Fibroblast of lung (primary cell): ENCODE measurements around the gene VIPR2. TPM values are rescaled to one million over a fixed set of nuclear protein-coding genes. Genes with fewer than 3 reads are reported as not detected.

Experiments used
- DNase-seq, 2 donors: peaks; one replicate each; pipeline versions ENCODE4 v3.0.0 to v3.0.0-alpha.2; 2010; ENCODE audit warnings: low read depth in 2 of 2
- H2AFZ ChIP-seq: 2 replicates; pipeline ENCODE4 v1.5.1; 2012; ENCODE audit warnings: low read length, control low read depth, inconsistent platforms
- H3K27ac ChIP-seq: 2 replicates; pipeline ENCODE4 v1.5.1; 2011; ENCODE audit warnings: low read length, control low read depth; ENCODE audit not compliant: insufficient read depth
- H3K27me3 ChIP-seq: 2 replicates; pipeline ENCODE4 v1.5.1; 2011; ENCODE audit warnings: mild to moderate bottlenecking, low read length; ENCODE audit not compliant: control insufficient read depth, insufficient read depth
- H3K36me3 ChIP-seq: 2 replicates; pipeline ENCODE4 v1.5.1; 2011; ENCODE audit warnings: low read length; ENCODE audit not compliant: control insufficient read depth, insufficient read depth
- H3K4me1 ChIP-seq: 2 replicates; pipeline ENCODE4 v1.5.1; 2011; ENCODE audit warnings: low read length; ENCODE audit not compliant: control insufficient read depth, insufficient read depth; ENCODE audit errors: extremely low read depth
- H3K4me2 ChIP-seq: 2 replicates; pipeline ENCODE4 v1.5.1; 2011; ENCODE audit warnings: low read length, control low read depth; ENCODE audit not compliant: insufficient read depth; ENCODE audit errors: extremely low read depth
- H3K4me3 ChIP-seq, 4 experiments: fragments of 200-600 bp in 1 of 4; sonication (generic) in 1 of 4; replicated peaks in 1 of 4; 2 replicates each; pipeline ENCODE4 v1.5.1; 2011 to 2016; ENCODE audit warnings: low read length in 4 of 4, low read depth in 3 of 4, mild to moderate bottlenecking in 3 of 4, control low read depth in 2 of 4, inconsistent platforms in 1 of 4, mixed read lengths in 1 of 4; ENCODE audit not compliant: insufficient read depth in 1 of 4; ENCODE audit errors: control extremely low read depth in 1 of 4
- H3K79me2 ChIP-seq: 2 replicates; pipeline ENCODE4 v1.5.1; 2012; ENCODE audit warnings: mild to moderate bottlenecking, low read length, inconsistent platforms; ENCODE audit not compliant: control insufficient read depth, insufficient read depth
- H3K9ac ChIP-seq: 2 replicates; pipeline ENCODE4 v1.5.1; 2011; ENCODE audit warnings: mild to moderate bottlenecking, low read length, control low read depth; ENCODE audit not compliant: insufficient read depth
- H3K9me3 ChIP-seq: 2 replicates; pipeline ENCODE4 v1.5.1; 2012; ENCODE audit warnings: low read depth, low read length; ENCODE audit not compliant: control insufficient read depth, insufficient read depth
- H4K20me1 ChIP-seq: 2 replicates; pipeline ENCODE4 v1.5.1; 2011; ENCODE audit warnings: low read length; ENCODE audit not compliant: control insufficient read depth, insufficient read depth; ENCODE audit errors: extremely low read depth
- CTCF ChIP-seq, 2 donors: IDR thresholded peaks in 1 of 2; conservative IDR thresholded peaks in 1 of 2; 1 replicate in 1 of 2; 2 replicates in 1 of 2; pipeline ENCODE4 v1.5.1; 2011 to 2012; ENCODE audit warnings: low read length in 2 of 2, control low read depth in 1 of 2, inconsistent platforms in 1 of 2, low read depth in 1 of 2, mild to moderate bottlenecking in 1 of 2
- EZH2 ChIP-seq: IDR thresholded peaks from 2 replicates; pipeline ENCODE4 v1.5.1; 2012; ENCODE audit warnings: low read length, control low read depth, mild to moderate bottlenecking; ENCODE audit errors: missing control alignments
- polyA plus RNA-seq, 2 donors: library from polyadenylated mRNA; depleted of rRNA in 1 of 2; stranded (reverse) in 1 of 2; unstranded in 1 of 2; fragments of >200 nt; gene quantifications; 2 replicates each; pipeline ENCODE4 v1.2.1, GENCODE V29; 2011 to 2012; ENCODE audit warnings: missing spikeins in 1 of 2
- total RNA-seq: library from RNA; depleted of rRNA; stranded (reverse); fragments of >200 nt; gene quantifications from 2 replicates; pipeline ENCODE4 v1.2.1, GENCODE V29; 2014

Gene VIPR2
- total and polyA plus RNA-seq, 2 donors (not counting 1 experiment from before 2014, with no cell fraction given): not detected

- Histone ChIP-seq H2AFZ (no peak overlapping the region), H3K79me2 (no peaks in the 10 kb centered on the region), H3K9me3 (no peaks in the 10 kb centered on the region), H3K27me3 (peaks cover 1% of the 10 kb centered on the region), H3K4me2 (no peak overlapping the region), H4K20me1 (no peaks in the 10 kb centered on the region), H3K27ac (no peak overlapping the region), H3K9ac (no peak overlapping the region), H3K4me3 (no peak overlapping the region), H3K4me1 (no peaks in the 10 kb centered on the region), H3K36me3 (no peaks in the 10 kb centered on the region)
- TF ChIP-seq CTCF (conservative IDR thresholded peaks at IDR 0.05 in 1 of 2, IDR thresholded peaks at IDR 0.05 in 1 of 2; ENCODE audit: low read depth in 1 of 2, low read length in 2 of 2): no peak
- no peak for TF ChIP-seq EZH2
- no peak for DNase-seq
Observed at GRCh38 chr7:159148430-159149395, 4.0 kb upstream of the VIPR2 start.

- DNase-seq: no peak
- H3K4me1 ChIP-seq: no peaks in the 10 kb centered on the region
- peaks cover 4% of the 10 kb centered on the region for H3K27me3 ChIP-seq
- TF ChIP-seq CTCF (conservative IDR thresholded peaks at IDR 0.05 in 1 of 2, IDR thresholded peaks at IDR 0.05 in 1 of 2; ENCODE audit: low read depth in 1 of 2, low read length in 2 of 2) (no peak), EZH2 (no peak)
- no peak overlapping the region for H3K27ac ChIP-seq
- no peaks in the 10 kb centered on the region for H3K36me3 ChIP-seq
- H3K4me3 ChIP-seq: no peak overlapping the region
- H3K79me2 ChIP-seq: no peaks in the 10 kb centered on the region
- no peaks in the 10 kb centered on the region for H3K9me3 ChIP-seq
- H3K4me2 ChIP-seq: no peak overlapping the region
- H2AFZ ChIP-seq: no peak overlapping the region
- H4K20me1 ChIP-seq: no peaks in the 10 kb centered on the region
- no peak overlapping the region for H3K9ac ChIP-seq
Observed at GRCh38 chr7:159147687-159148086, 3.0 kb upstream of the VIPR2 start.

- no peaks in the 10 kb centered on the region for H3K79me2 ChIP-seq
- no peak overlapping the region for H3K9ac ChIP-seq
- H2AFZ ChIP-seq: no peak overlapping the region
- no peaks in the 10 kb centered on the region for H4K20me1 ChIP-seq
- H3K36me3 ChIP-seq: no peaks in the 10 kb centered on the region
- H3K9me3 ChIP-seq: no peaks in the 10 kb centered on the region
- no peak overlapping the region for H3K4me2 ChIP-seq
- DNase-seq: no peak
- peaks cover 4% of the 10 kb centered on the region for H3K27me3 ChIP-seq
- H3K4me1 ChIP-seq: no peaks in the 10 kb centered on the region
- H3K27ac ChIP-seq: no peak overlapping the region
- TF ChIP-seq CTCF (conservative IDR thresholded peaks at IDR 0.05 in 1 of 2, IDR thresholded peaks at IDR 0.05 in 1 of 2; ENCODE audit: low read depth in 1 of 2, low read length in 2 of 2): no peak
- TF ChIP-seq EZH2: no peak
- H3K4me3 ChIP-seq: no peak overlapping the region
Observed at GRCh38 chr7:159147246-159147645, 2.6 kb upstream of the VIPR2 start.
